Embryonic facial prominence (tissue), 1 donor: ENCODE results near the gene RGS3.
"Not testable (repeated sequence)": the region's sequence is repeated elsewhere in the genome, so short reads cannot be mapped to it uniquely, and the experiment has no call there.

ENCODE experiments used
- DNase-seq: peaks from one replicate; pipeline ENCODE4 v3.0.0-alpha.2; 2016; ENCODE audit errors: extremely low spot score

The RGS3 gene

GRCh38 chr9:113635586-113635985 lies 172.1 kb downstream of the RGS3 start:
- DNase-seq = no peak

- no peak for DNase-seq
Observed at GRCh38 chr9:113636165-113636564, 172.6 kb downstream of the RGS3 start.

GRCh38 chr9:113636693-113637092 lies 173.2 kb downstream of the RGS3 start:
- no peak for DNase-seq

- no peak for DNase-seq
Observed at GRCh38 chr9:113638490-113638889, 175.0 kb downstream of the RGS3 start.

GRCh38 chr9:113638897-113639296 lies 175.4 kb downstream of the RGS3 start:
- DNase-seq = no peak

- not testable (repeated sequence) for DNase-seq
Observed at GRCh38 chr9:113639411-113639970, 176.0 kb downstream of the RGS3 start.

GRCh38 chr9:113640418-113640817 lies 176.9 kb downstream of the RGS3 start:
- no peak for DNase-seq

GRCh38 chr9:113641100-113641885 lies 177.8 kb downstream of the RGS3 start:
- no peak for DNase-seq

- no peak for DNase-seq
Observed at GRCh38 chr9:113644321-113644720, 180.8 kb downstream of the RGS3 start.

- no peak for DNase-seq
Observed at GRCh38 chr9:113645227-113645977, 181.9 kb downstream of the RGS3 start.

- no peak for DNase-seq
Observed at GRCh38 chr9:113645978-113646253, 182.4 kb downstream of the RGS3 start.

GRCh38 chr9:113646491-113646890 lies 183.0 kb downstream of the RGS3 start:
- DNase-seq = no peak
